Activated CD4-positive, alpha-beta T cell treated with anti-CD3 and anti-CD28 coated beads, Interleukin-2, amount 10 ng/mL, durations not matched to agents 7 days and 5 days (primary cell): Measurements from ENCODE around the gene YWHAE. TPM values are rescaled to one million over a fixed set of nuclear protein-coding genes. Genes with fewer than 3 reads are reported as not detected.
"Not testable (repeated sequence)": the region's sequence is repeated elsewhere in the genome, so short reads cannot be mapped to it uniquely, and the experiment has no call there.

Experiments used
- CTCF ChIA-PET: fragments of 350-600 bp; sonication (Branson Sonifier 250); formaldehyde crosslinking; loops from one replicate; lab custom pipeline; 2021; ENCODE audit warnings: antibody characterized with exemption; lab: Charles Lee
- POLR2A ChIA-PET: fragments of 350-600 bp; sonication (Branson Sonifier 250); formaldehyde crosslinking; loops from one replicate; lab custom pipeline; 2021; ENCODE audit warnings: antibody characterized with exemption; lab: Charles Lee
- DNase-seq: peaks from one replicate; pipeline ENCODE4 v3.0.0-alpha.2; 2020
- H3K27ac Mint-ChIP-seq: one replicate; pipeline ENCODE4 v1.8.0; 2021; ENCODE audit warnings: mild to moderate bottlenecking, moderate library complexity, mixed read lengths
- H3K27me3 Mint-ChIP-seq: one replicate; pipeline ENCODE4 v1.8.0; 2021; ENCODE audit warnings: mixed read lengths
- H3K36me3 Mint-ChIP-seq: one replicate; pipeline ENCODE4 v1.8.0; 2021; ENCODE audit warnings: low read depth, mixed read lengths
- H3K4me1 Mint-ChIP-seq: one replicate; pipeline ENCODE4 v1.8.0; 2021; ENCODE audit warnings: mixed read lengths
- H3K4me3 Mint-ChIP-seq: one replicate; pipeline ENCODE4 v1.8.0; 2021; ENCODE audit warnings: mild to moderate bottlenecking, moderate library complexity, mixed read lengths
- H3K9me3 Mint-ChIP-seq: one replicate; pipeline ENCODE4 v1.8.0; 2021; ENCODE audit warnings: mixed read lengths
- total RNA-seq, 2 experiments: library from RNA; stranded (reverse); gene quantifications; one replicate each; pipeline ENCODE4 v1.2.3, GENCODE V29; 2021

The YWHAE gene
- total RNA-seq, 2 experiments from 2014 or later = 340 to 435 TPM

DNA sequence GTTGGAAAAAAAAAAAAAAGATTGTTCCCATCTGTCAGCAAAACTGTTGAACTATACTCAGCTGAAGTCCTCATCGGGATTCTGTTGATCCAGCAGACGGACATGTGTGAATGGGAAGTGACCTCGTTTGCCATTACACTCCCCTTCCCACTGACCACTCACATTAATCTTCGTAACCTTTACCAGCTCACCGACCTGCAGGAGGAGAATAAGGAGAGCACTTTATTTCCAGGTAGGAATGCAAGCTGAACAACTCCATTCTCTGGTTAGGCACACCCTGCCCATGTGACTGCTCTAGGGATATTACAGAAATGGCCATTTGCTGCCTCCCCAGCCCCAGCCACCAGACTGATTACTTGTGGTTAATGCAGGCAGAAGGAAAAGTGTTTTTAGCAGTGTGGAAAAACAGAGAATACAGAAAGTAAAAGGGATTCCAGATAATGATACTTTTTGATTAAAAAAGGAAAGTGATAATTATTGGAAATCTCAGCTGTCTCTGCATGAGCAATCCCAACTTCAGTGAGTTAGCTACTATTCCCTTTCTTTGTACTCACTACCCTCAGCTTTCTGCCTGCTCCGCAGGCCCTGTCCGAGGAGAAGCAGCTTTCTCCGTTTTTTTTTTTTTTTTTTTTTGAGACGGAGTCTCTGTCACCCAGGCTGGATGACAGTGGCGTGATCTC is 23.6 kb upstream of the YWHAE start:
- no peak for DNase-seq
- Mint-ChIP-seq H3K36me3 (peaks cover 36% of the 10 kb centered on the region), H3K4me1 (peaks cover 3% of the 10 kb centered on the region), H3K27me3 (no peaks in the 10 kb centered on the region), H3K9me3 (no peaks in the 10 kb centered on the region), H3K4me3 (no peak overlapping the region), H3K27ac (no peak overlapping the region)
- ChIA-PET CTCF (interaction anchor here (0.5 to 1.0 kb wide), 4 partner anchors 23 to 124 kb away, joined by 3 to 4 read pairs (median 3); no protein-coding TSS in a partner anchor), POLR2A (no interaction called here)

DNA sequence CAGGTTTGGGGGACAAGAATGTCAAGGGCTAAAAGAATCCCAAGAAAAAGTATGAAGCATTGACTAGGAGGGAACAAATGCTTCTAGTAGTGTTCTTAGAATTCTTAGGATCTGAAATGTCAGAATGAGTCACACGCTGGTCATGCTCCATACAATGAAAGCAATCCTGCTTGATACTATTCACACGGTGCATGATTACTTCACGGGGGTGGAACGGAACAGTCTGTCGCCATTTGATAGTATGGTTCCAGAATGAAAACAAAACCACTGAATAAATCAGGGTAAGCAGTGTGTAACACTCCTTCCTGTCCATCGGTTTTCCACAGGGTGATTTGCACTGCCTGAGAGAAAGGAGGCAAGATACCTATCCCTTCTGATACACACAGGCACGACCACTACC is 22.9 kb upstream of the YWHAE start:
- Mint-ChIP-seq H3K27ac (peak overlapping the region; percentile 56), H3K36me3 (peaks cover 38% of the 10 kb centered on the region), H3K9me3 (no peaks in the 10 kb centered on the region), H3K4me1 (peaks cover 3% of the 10 kb centered on the region), H3K27me3 (no peaks in the 10 kb centered on the region), H3K4me3 (no peak overlapping the region)
- DNase-seq = no peak
- POLR2A ChIA-PET = no interaction called here
- CTCF ChIA-PET = interaction anchor here (0.5 to 0.8 kb wide), 2 partner anchors 22 to 23 kb away, joined by 3 to 4 read pairs; no protein-coding TSS in a partner anchor

DNA sequence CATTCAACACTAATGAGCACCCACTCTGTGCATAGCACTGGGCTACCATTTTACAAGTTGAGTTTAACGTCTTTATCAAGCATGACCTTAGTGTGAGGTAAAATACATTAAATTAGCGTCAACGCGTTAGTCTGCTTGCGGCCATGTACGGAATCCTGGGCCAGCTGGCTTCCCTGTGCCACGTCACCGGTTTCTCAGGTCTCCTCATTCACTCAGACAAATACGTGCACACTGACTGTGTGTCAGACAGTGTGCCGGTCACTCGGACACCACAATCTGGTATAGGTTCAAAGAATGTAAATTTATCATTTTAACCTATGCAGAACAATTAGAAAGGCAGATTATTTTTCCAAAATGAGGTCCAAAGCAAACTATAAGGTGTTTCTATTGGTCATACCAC is 21.4 kb upstream of the YWHAE start:
- H3K36me3 Mint-ChIP-seq = peaks cover 40% of the 10 kb centered on the region
- ChIA-PET CTCF (no interaction called here), POLR2A (no interaction called here)
- H3K27ac Mint-ChIP-seq = no peak overlapping the region
- H3K9me3 Mint-ChIP-seq = no peaks in the 10 kb centered on the region
- no peaks in the 10 kb centered on the region for H3K27me3 Mint-ChIP-seq
- H3K4me1 Mint-ChIP-seq = peaks cover 3% of the 10 kb centered on the region
- DNase-seq = no peak
- H3K4me3 Mint-ChIP-seq = no peak overlapping the region

DNA sequence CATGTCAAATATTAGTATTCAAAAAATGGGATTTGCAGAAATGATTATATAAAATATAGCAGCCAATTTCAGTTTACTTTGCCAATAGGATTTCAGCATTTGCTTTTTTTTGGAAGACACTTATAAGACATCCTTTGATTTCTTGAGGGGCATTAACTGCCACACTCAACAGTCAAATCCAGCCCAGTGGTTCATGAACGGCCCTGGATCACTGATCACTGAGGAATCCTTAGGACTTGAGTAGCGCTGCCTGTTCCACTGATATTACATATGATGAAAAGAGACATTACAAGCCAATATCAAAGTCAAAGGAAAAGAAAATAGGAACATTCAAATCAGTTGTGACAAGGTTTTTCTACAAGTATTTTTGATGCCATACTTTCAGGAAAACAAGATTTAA is 21.0 kb upstream of the YWHAE start:
- H3K36me3 Mint-ChIP-seq = peaks cover 37% of the 10 kb centered on the region
- H3K9me3 Mint-ChIP-seq = no peaks in the 10 kb centered on the region
- POLR2A ChIA-PET = no interaction called here
- no peak overlapping the region for H3K27ac Mint-ChIP-seq
- no peak overlapping the region for H3K4me3 Mint-ChIP-seq
- H3K4me1 Mint-ChIP-seq = peaks cover 3% of the 10 kb centered on the region
- CTCF ChIA-PET = no interaction called here
- no peak for DNase-seq
- H3K27me3 Mint-ChIP-seq = no peaks in the 10 kb centered on the region

DNA sequence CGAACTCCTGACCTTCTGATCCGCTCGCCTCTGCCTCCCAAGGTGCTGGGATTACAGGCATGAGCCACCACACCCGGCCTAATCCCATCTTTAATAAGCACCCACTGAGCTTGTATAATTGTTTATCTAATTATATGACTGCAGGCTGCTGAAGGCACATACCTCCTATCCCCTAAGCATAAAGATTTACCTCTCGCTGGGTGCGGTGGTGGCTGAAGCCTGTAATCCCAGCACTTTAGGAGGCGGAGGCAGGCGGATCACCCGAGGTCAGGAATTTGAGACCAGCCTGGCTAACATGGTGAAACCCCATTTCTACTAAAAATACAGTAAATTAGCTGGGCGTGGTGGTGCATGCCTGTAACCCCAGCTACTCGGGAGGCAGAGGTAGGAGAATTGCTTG is 20.1 kb upstream of the YWHAE start:
- Mint-ChIP-seq H3K36me3 (peaks cover 28% of the 10 kb centered on the region), H3K4me3 (no peak overlapping the region), H3K4me1 (no peaks in the 10 kb centered on the region), H3K9me3 (no peaks in the 10 kb centered on the region), H3K27ac (no peak overlapping the region), H3K27me3 (no peaks in the 10 kb centered on the region)
- no peak for DNase-seq
- POLR2A ChIA-PET = no interaction called here
- CTCF ChIA-PET = interaction anchor here (1.2 kb wide), 1 partner anchor 68 kb away, joined by 4 read pairs; no protein-coding TSS in a partner anchor

DNA sequence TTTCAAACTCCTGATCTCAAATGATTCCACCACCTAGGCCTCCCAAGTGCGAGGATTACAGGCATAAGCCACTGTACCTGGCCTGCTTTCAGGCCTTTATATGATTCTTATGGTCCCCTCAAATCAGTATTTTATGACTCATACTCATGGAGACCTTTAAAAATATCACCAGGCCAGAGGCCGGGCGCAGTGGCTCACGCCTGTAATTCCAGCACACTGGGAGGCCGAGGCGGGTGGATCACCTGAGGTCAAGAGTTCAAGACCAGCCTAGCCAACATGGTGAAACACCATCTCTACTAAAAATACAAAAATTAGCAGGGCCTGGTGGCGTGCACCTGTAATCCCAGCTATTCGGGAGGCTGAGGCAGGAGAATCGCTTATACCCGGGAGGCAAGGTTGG is 18.5 kb upstream of the YWHAE start:
- H3K4me1 Mint-ChIP-seq, POLR2A ChIA-PET, H3K9me3 Mint-ChIP-seq, H3K27ac Mint-ChIP-seq, H3K27me3 Mint-ChIP-seq, H3K4me3 Mint-ChIP-seq, CTCF ChIA-PET, DNase-seq: not testable (repeated sequence)
- H3K36me3 Mint-ChIP-seq = peaks cover 26% of the 10 kb centered on the region

DNA sequence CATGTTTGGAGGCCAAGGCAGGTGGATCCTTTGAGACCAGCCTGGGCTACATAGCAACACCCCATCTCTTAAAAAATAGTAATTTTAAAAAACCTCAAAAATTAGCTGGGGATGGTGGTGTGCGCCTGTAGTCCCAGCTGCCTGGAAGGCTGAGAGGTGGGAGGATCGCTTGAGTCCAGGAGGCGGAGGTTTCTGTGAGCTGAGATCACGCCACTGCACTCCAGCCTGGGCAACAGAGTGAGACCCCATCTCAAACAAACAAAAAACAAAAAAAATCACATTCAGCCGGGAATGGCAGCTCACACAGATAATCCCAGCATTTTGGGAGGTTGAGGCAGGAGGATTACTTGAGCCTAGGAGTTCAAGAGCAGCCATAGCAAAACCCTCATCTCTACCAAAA is 16.4 kb upstream of the YWHAE start:
- Mint-ChIP-seq H3K9me3 (no peaks in the 10 kb centered on the region), H3K4me1 (peaks cover 2% of the 10 kb centered on the region), H3K4me3 (no peak overlapping the region), H3K36me3 (peaks cover 11% of the 10 kb centered on the region), H3K27me3 (no peaks in the 10 kb centered on the region), H3K27ac (no peak overlapping the region)
- CTCF ChIA-PET = interaction anchor here (0.6 to 0.9 kb wide), 3 partner anchors 18 to 51 kb away, joined by 3 to 7 read pairs (median 3); no protein-coding TSS in a partner anchor
- POLR2A ChIA-PET = interaction anchor here (0.6 kb wide), 1 partner anchor 34 kb away, joined by 3 read pairs; no protein-coding TSS in a partner anchor
- DNase-seq = no peak

DNA sequence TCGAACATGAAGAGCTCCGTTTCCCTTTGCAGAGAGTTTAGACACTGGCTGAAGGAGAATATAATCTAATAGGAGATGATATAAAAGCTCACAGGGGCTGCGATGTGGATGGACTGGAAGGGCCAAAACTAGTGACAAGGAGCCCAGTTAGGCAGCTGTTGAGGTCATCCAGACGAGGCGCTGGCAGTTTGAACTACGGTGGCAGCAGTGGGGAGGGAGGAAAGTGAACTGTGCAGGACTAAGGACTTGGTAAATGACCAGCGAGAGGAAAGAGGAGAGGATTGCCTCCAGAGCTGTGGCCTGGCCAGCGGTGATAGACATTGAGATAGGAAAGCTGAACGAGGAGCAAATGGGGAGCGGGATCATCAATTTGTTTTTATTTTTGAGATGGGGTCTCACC is 14.6 kb upstream of the YWHAE start:
- no peak for DNase-seq
- POLR2A ChIA-PET = no interaction called here
- Mint-ChIP-seq H3K27ac (no peak overlapping the region), H3K27me3 (no peaks in the 10 kb centered on the region), H3K4me1 (peaks cover 2% of the 10 kb centered on the region), H3K4me3 (no peak overlapping the region), H3K9me3 (no peaks in the 10 kb centered on the region), H3K36me3 (peaks cover 6% of the 10 kb centered on the region)
- CTCF ChIA-PET = interaction anchor here (0.5 to 0.8 kb wide), 2 partner anchors 10 to 90 kb away, joined by 3 read pairs; no protein-coding TSS in a partner anchor

DNA sequence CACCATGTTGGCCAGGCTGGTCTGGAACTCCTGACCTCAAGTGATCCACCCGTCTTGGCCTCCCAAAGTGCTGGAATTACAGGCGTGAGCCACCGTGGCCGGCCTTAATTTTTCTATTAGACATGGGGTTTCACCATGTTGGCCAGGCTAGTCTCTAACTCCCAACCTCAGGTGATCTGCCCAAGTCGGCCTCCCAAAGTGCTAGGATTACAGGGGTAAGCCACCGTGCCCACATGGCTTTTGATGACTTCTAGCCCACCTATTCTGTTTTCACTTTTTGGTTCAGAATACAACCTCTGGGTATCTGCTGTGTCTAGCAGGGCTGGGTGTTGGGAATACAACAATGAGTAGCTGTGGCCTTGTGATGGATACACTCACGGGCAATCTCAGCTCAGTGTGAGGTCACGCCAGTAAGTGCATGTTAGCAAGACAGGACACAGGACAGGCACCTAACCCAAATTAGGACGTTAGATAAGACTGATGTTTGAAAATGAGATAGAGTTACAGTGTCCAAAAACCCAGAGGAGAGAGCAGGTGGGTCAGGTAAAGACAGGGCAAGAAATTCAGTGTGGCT is 14.1 kb upstream of the YWHAE start:
- Mint-ChIP-seq H3K9me3 (no peaks in the 10 kb centered on the region), H3K36me3 (peaks cover 6% of the 10 kb centered on the region), H3K27ac (no peak overlapping the region), H3K4me1 (peaks cover 2% of the 10 kb centered on the region), H3K4me3 (no peak overlapping the region), H3K27me3 (no peaks in the 10 kb centered on the region)
- DNase-seq = no peak
- ChIA-PET CTCF (no interaction called here), POLR2A (no interaction called here)

DNA sequence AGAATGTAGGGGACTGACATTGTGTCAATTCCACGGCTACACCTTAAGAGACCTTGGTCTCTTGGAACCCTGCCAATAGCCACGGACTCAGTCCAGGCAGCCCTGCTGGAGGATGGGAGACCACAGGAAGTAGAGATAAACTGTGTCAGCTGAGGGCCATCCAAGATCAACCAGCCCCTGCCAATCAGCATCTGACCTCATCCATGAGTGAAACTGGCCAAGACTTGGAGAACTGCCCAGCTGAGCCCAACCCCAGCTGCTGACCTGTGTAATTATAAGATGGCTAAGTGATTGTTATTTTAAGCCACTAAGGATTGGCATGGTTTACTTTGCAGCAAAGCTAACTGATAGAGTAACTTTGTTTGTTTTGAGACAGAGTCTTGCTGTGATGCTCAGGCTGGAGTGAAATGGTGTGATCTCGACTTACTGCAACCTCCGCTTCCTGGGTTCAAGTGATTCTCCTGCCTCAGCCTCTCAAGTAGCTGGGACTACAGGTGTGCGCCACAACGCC is 13.3 kb upstream of the YWHAE start:
- Mint-ChIP-seq H3K27ac (no peak overlapping the region), H3K27me3 (no peaks in the 10 kb centered on the region)
- CTCF ChIA-PET = no interaction called here

DNA sequence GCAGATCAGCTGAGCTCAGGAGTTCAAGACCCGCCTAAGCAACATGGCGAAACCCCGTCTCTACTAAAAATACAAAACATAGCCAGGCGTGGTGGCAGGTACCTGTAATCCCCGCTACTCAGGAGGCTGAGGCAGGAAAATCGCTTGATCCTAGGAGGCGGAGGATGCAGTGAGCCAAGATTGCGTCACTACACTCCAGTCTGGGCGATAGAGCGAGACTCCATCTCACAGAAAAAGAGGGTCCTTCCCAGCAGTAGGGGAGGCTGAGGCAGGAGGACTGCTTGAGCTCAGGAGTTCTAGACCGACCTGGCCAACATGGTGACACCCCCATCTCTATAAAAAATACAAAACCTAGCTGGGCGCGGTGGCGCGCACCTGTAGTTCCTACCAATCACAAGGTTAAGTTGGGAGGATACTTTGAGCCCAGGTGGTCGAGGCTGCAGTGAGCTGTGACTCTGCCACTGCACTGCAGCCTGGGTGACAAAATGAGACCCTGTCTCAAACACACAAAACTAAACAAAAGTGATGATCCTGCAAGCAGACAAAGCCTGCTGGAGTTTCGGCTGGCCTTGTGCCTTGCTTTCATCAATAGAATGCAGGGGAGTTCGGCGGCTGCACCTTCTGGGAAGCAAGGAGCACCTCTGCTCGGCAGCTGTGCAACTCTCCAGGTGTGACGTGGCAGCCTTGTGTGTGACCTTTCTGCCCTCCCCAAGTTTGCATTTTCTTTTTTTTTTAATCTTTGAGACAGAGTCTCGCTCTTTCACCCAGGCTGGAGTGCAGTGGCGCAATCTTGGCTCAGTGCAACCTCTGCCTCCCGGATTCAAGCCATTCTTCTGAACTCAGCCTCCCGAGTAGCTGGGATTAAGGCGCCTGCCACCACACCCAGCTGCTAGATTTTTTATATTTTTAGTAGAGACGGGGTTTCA is 12.4 kb upstream of the YWHAE start:
- Mint-ChIP-seq H3K36me3 (peaks cover 3% of the 10 kb centered on the region), H3K27me3 (no peaks in the 10 kb centered on the region), H3K4me1 (peaks cover 2% of the 10 kb centered on the region), H3K27ac (no peak overlapping the region), H3K9me3 (no peaks in the 10 kb centered on the region), H3K4me3 (no peak overlapping the region)
- POLR2A ChIA-PET = no interaction called here
- no peak for DNase-seq
- CTCF ChIA-PET = interaction anchor here (0.9 kb wide), 1 partner anchor 10 kb away, joined by 3 read pairs; no protein-coding TSS in a partner anchor

More for the DNA sequence above, 13.3 kb upstream of the YWHAE start:
- DNase-seq = no peak
- H3K4me3 Mint-ChIP-seq = no peak overlapping the region
- no peaks in the 10 kb centered on the region for H3K9me3 Mint-ChIP-seq
- peaks cover 2% of the 10 kb centered on the region for H3K4me1 Mint-ChIP-seq
- POLR2A ChIA-PET = no interaction called here
- peaks cover 6% of the 10 kb centered on the region for H3K36me3 Mint-ChIP-seq

DNA sequence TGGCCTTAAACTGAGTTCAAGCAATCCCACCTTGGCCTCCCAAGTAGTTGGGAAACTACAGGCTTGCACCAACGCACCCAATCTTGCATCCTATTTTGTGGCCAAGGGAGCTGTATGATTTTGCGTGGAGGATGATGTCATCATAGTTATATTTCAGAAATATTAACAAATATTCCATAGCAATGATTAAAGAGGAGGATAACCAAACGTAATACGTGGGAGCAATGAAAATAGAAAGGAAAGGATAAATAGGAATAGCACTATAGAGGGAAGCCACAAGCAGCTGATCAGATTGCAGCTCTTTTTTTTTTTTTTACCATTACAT is 2.2 kb upstream of the YWHAE start:
- ChIA-PET POLR2A (no interaction called here), CTCF (interaction anchor here (0.6 to 1.6 kb wide), 5 partner anchors 9 to 244 kb away, joined by 3 to 5 read pairs (median 5); partner anchors contain the start of gene SCARF1)
- H3K27me3 Mint-ChIP-seq = no peaks in the 10 kb centered on the region
- peaks cover 15% of the 10 kb centered on the region for H3K4me1 Mint-ChIP-seq
- H3K9me3 Mint-ChIP-seq = no peaks in the 10 kb centered on the region
- peaks cover 19% of the 10 kb centered on the region for H3K36me3 Mint-ChIP-seq
- H3K4me3 Mint-ChIP-seq = no peak overlapping the region
- DNase-seq = no peak
- H3K27ac Mint-ChIP-seq = no peak overlapping the region
